NT2/D1 (cell line): ENCODE results near the gene MBP.

Source experiments
- SUZ12 ChIP-seq: IDR thresholded peaks from 2 replicates; pipeline ENCODE4 v1.6.1; 2011; ENCODE audit not compliant: insufficient read length, insufficient read depth; ENCODE audit errors: extremely low read depth
- YY1 ChIP-seq: IDR thresholded peaks from 2 replicates; pipeline ENCODE4 v1.6.1; 2011; ENCODE audit not compliant: insufficient read length, insufficient read depth
- ZNF274 ChIP-seq: IDR thresholded peaks from 2 replicates; pipeline ENCODE4 v1.6.1; 2011; ENCODE audit warnings: mild to moderate bottlenecking, low read depth, low read length

GRCh38 chr18:77051581-77052296 lies 80.8 kb downstream of the MBP start:
- TF ChIP-seq YY1 (no peak), ZNF274 (no peak), SUZ12 (no peak)
